Lung (tissue), 12 donors: ENCODE measurements around the gene PRKCA. TPM values are rescaled to one million over a fixed set of nuclear protein-coding genes. Genes with fewer than 3 reads are reported as not detected.

Experiments used
- ATAC-seq: fragments of 200-7000 bp; cut with Tn5 transposase; one replicate; pipeline ENCODE4 v1.9.1; 2020; ENCODE audit warnings: moderate number of reproducible peaks; ENCODE audit not compliant: insufficient read depth, low FRiP score
- DNase-seq, 3 donors: peaks; one replicate each; pipeline ENCODE4 v3.0.0-alpha.2; 2013 to 2017
- H3K27ac ChIP-seq, 2 donors: one replicate each; pipeline ENCODE4 v1.5.1; 2013; ENCODE audit warnings: mild to moderate bottlenecking in 2 of 2, moderate library complexity in 2 of 2, control low read depth in 1 of 2, inconsistent platforms in 1 of 2, low read depth in 1 of 2, low read length in 1 of 2
- H3K27me3 ChIP-seq, 3 donors: one replicate each; pipeline ENCODE4 v1.5.1; 2013; ENCODE audit warnings: low read length in 2 of 3; ENCODE audit not compliant: control insufficient read depth in 3 of 3, insufficient read depth in 3 of 3
- H3K36me3 ChIP-seq, 4 donors: one replicate each; pipeline ENCODE4 v1.5.1; 2013; ENCODE audit warnings: low read length in 4 of 4, mild to moderate bottlenecking in 1 of 4, moderate library complexity in 1 of 4; ENCODE audit not compliant: control insufficient read depth in 4 of 4, insufficient read depth in 4 of 4
- H3K4me1 ChIP-seq, 5 donors: one replicate each; pipeline ENCODE4 v1.5.1; 2013; ENCODE audit warnings: low read length in 5 of 5, mild to moderate bottlenecking in 2 of 5, moderate library complexity in 1 of 5; ENCODE audit not compliant: control insufficient read depth in 5 of 5, insufficient read depth in 5 of 5
- H3K4me3 ChIP-seq: one replicate; pipeline ENCODE4 v1.5.1; 2013; ENCODE audit warnings: mild to moderate bottlenecking, control low read depth, moderate library complexity
- H3K9ac ChIP-seq, 2 donors: one replicate each; pipeline ENCODE4 v1.5.1; 2013; ENCODE audit warnings: low read length in 2 of 2, control low read depth in 1 of 2; ENCODE audit not compliant: insufficient read depth in 1 of 2
- H3K9me3 ChIP-seq, 4 donors: one replicate each; pipeline ENCODE4 v1.5.1; 2013; ENCODE audit warnings: low read length in 3 of 4, mild to moderate bottlenecking in 1 of 4, moderate library complexity in 1 of 4; ENCODE audit not compliant: control insufficient read depth in 4 of 4, insufficient read depth in 3 of 4
- CTCF ChIP-seq: IDR thresholded peaks from 2 replicates; pipeline ENCODE4 v1.5.1; 2012; ENCODE audit warnings: mild to moderate bottlenecking; ENCODE audit errors: control extremely low read depth, extremely low read depth
- WGBS, 2 donors: extraction: QIAGEN DNeasy Blood & Tissue Kit; methylation state at CpG; one replicate each; pipeline ENCODE4 v1.1.7; 2013; 5-methylcytosine and 5-hydroxymethylcytosine counted together
- polyA plus RNA-seq, 2 donors: library from polyadenylated mRNA; stranded (reverse); fragments of 200-250 nt; gene quantifications; one replicate each; pipeline ENCODE4 v1.2.1, GENCODE V29; 2013
- total RNA-seq, 2 donors: library from RNA; depleted of rRNA in 1 of 2; stranded (reverse); fragments of >200 nt in 1 of 2; gene quantifications; one replicate each; pipeline ENCODE4 v1.2.1, GENCODE V29; 2014 to 2021
- donor health status: control.
- donor health status: control.
- donor health status: Bipolar disorder and iron deficiency.
- donor health status: healthy.
- donor health status: DM: yes; HTN: yes; CAD: no.

PRKCA gene
- total and polyA plus RNA-seq, 4 donors = 3.4 to 34.8 (median 13.8) TPM

- peaks cover 0 to 6% (median 4%) of the 10 kb centered on the region in 5 donors for H3K4me1 ChIP-seq
- no peaks in the 10 kb centered on the region for H3K9me3 ChIP-seq
- no peak for TF ChIP-seq CTCF
- no peaks in the 10 kb centered on the region for H3K36me3 ChIP-seq
- no peak for DNase-seq
- H3K9ac ChIP-seq = no peak overlapping the region
- H3K27me3 ChIP-seq = no peaks in the 10 kb centered on the region
- no peak overlapping the region for H3K4me3 ChIP-seq
- WGBS, 2 donors = 77 to 88% methylated on average over 5 of the region's 5 CpGs
- H3K27ac ChIP-seq = no peak overlapping the region
- ATAC-seq = no peak
Measured at GRCh38 chr17:66496306-66496705, 193.9 kb downstream of the PRKCA start.

DNA sequence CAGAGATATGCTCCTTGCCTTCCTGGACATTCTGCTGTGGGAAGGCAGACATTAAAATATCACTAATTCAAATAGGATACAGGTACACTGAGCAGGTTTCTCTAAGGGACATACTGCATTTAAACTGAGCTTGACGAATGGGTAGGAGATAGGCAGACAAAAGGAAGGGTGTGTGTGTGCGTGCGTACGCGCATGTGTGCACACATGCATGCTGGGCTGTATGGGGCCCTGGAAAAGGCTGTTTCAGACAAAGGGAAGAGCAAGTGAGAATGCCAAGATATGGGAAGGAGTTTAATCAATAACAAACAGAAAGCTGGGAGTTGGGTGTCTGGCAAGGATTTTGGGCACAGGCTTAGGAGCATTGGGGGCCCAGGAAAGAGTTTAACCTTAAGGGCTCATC lies 196.2 kb downstream of the PRKCA start:
- 96 to 100% methylated on average over 5 of the region's 5 CpGs for WGBS, 2 donors
- TF ChIP-seq CTCF = no peak
- Histone ChIP-seq H3K36me3 (no peaks in the 10 kb centered on the region), H3K9me3 (no peaks in the 10 kb centered on the region), H3K4me3 (no peak overlapping the region), H3K27ac (no peak overlapping the region), H3K4me1 (peaks cover 0 to 7% (median 2%) of the 10 kb centered on the region in 5 donors), H3K9ac (no peak overlapping the region), H3K27me3 (no peaks in the 10 kb centered on the region)
- ATAC-seq = no peak
- no peak for DNase-seq

DNA sequence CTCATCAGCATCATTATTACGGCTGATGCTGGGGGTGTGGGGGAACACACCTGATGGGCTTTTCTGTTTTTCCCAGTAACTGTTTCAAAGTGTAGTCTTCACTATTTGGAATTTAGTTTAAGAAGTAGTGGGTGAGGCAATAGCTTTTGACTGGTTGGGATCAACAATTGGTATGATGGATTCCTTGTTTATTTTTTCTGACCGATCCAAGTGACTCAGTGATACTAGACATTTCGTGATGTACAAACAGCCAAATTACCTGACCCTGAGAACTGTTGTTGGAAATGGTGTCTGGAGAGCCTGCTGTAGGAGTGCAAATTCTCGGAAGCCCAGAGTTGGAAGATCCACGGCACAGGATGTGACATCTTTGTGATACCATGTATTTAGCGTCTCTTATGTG lies 204.2 kb downstream of the PRKCA start:
- ATAC-seq = no peak
- WGBS, 2 donors = 81 to 99% methylated on average over 6 of the region's 6 CpGs

More for the DNA sequence above, 204.2 kb downstream of the PRKCA start:
- Histone ChIP-seq H3K27ac (no peak overlapping the region), H3K4me3 (no peak overlapping the region), H3K9me3 (no peaks in the 10 kb centered on the region), H3K27me3 (no peaks in the 10 kb centered on the region), H3K9ac (no peak overlapping the region), H3K36me3 (no peaks in the 10 kb centered on the region), H3K4me1 (peaks cover 0 to 7% (median 6%) of the 10 kb centered on the region in 5 donors)
- DNase-seq = no peak
- TF ChIP-seq CTCF = no peak
